Activated CD8-positive, alpha-beta memory T cell treated with anti-CD3 and anti-CD28 coated beads, Interleukin-2, amount 10 ng/mL, durations not matched to agents 7 days and 5 days (primary cell): ENCODE measurements around the gene LETM1. TPM values are rescaled to one million over a fixed set of nuclear protein-coding genes. Genes with fewer than 3 reads are reported as not detected.

Experiments
- ATAC-seq: fragments of 150-1000 bp; cut with Tn5 transposase; one replicate; pipeline ENCODE4 v1.10.0; 2021; ENCODE audit warnings: moderate library complexity
- CTCF ChIA-PET: fragments of 350-600 bp; sonication (Branson Sonifier 250); formaldehyde crosslinking; loops from one replicate; lab custom pipeline; 2021; ENCODE audit warnings: antibody characterized with exemption; lab: Charles Lee
- DNase-seq: peaks from one replicate; pipeline ENCODE4 v3.0.0-alpha.2; 2020
- H3K27ac Mint-ChIP-seq: one replicate; pipeline ENCODE4 v1.8.0; 2021; ENCODE audit warnings: mild to moderate bottlenecking, mixed read lengths
- H3K27me3 Mint-ChIP-seq: one replicate; pipeline ENCODE4 v1.8.0; 2021; ENCODE audit warnings: mixed read lengths
- H3K36me3 Mint-ChIP-seq: one replicate; pipeline ENCODE4 v1.8.0; 2021; ENCODE audit warnings: mild to moderate bottlenecking, mixed read lengths
- H3K4me1 Mint-ChIP-seq: one replicate; pipeline ENCODE4 v1.8.0; 2021; ENCODE audit warnings: mixed read lengths
- H3K4me3 Mint-ChIP-seq: one replicate; pipeline ENCODE4 v1.8.0; 2021; ENCODE audit warnings: mild to moderate bottlenecking, moderate library complexity, mixed read lengths
- H3K9me3 Mint-ChIP-seq: one replicate; pipeline ENCODE4 v1.8.0; 2022; ENCODE audit warnings: low read depth, mixed read lengths
- total RNA-seq, 2 experiments: library from RNA; stranded (reverse); gene quantifications; one replicate each; pipeline ENCODE4 v1.2.3, GENCODE V29; 2021

The LETM1 gene
- total RNA-seq, 2 experiments from 2014 or later, result 51.1 to 73.7 TPM

- no peak overlapping the region for H3K4me3 Mint-ChIP-seq
- H3K9me3 Mint-ChIP-seq, result no peaks in the 10 kb centered on the region
- no peaks in the 10 kb centered on the region for H3K36me3 Mint-ChIP-seq
- CTCF ChIA-PET, result no interaction called here
- ATAC-seq (no peak), DNase-seq (no peak)
- no peak overlapping the region for H3K27ac Mint-ChIP-seq
- H3K4me1 Mint-ChIP-seq, result no peaks in the 10 kb centered on the region
- no peaks in the 10 kb centered on the region for H3K27me3 Mint-ChIP-seq
Measured at GRCh38 chr4:1803523-1804423, 52.2 kb downstream of the LETM1 start.

GRCh38 chr4:1802720-1803522, 53.0 kb downstream of the LETM1 start:
- no peak overlapping the region for H3K4me3 Mint-ChIP-seq
- H3K4me1 Mint-ChIP-seq, result no peaks in the 10 kb centered on the region
- DNase-seq, result no peak
- no peaks in the 10 kb centered on the region for H3K27me3 Mint-ChIP-seq
- no peaks in the 10 kb centered on the region for H3K36me3 Mint-ChIP-seq
- ATAC-seq, result no peak
- CTCF ChIA-PET, result no interaction called here
- H3K9me3 Mint-ChIP-seq, result no peaks in the 10 kb centered on the region
- H3K27ac Mint-ChIP-seq, result no peak overlapping the region

GRCh38 chr4:1802151-1802715, 53.7 kb downstream of the LETM1 start:
- H3K4me3 Mint-ChIP-seq, result no peak overlapping the region
- no peaks in the 10 kb centered on the region for H3K27me3 Mint-ChIP-seq
- no peaks in the 10 kb centered on the region for H3K36me3 Mint-ChIP-seq
- ATAC-seq (no peak), DNase-seq (no peak)
- no peaks in the 10 kb centered on the region for H3K4me1 Mint-ChIP-seq
- CTCF ChIA-PET, result no interaction called here
- no peaks in the 10 kb centered on the region for H3K9me3 Mint-ChIP-seq
- no peak overlapping the region for H3K27ac Mint-ChIP-seq

- CTCF ChIA-PET, result interaction anchor here (0.9 kb wide), 1 partner anchor 53 kb away, joined by 3 read pairs; no protein-coding TSS in a partner anchor
- DNase-seq (no peak), ATAC-seq (no peak)
- Mint-ChIP-seq H3K36me3 (no peaks in the 10 kb centered on the region), H3K4me1 (no peaks in the 10 kb centered on the region), H3K4me3 (no peak overlapping the region), H3K27me3 (peaks cover 5% of the 10 kb centered on the region), H3K27ac (no peak overlapping the region), H3K9me3 (no peaks in the 10 kb centered on the region)
Measured at GRCh38 chr4:1801286-1801958, 54.5 kb downstream of the LETM1 start.

- Mint-ChIP-seq H3K4me3 (no peak overlapping the region), H3K9me3 (no peaks in the 10 kb centered on the region), H3K27ac (no peak overlapping the region), H3K4me1 (no peaks in the 10 kb centered on the region), H3K36me3 (no peaks in the 10 kb centered on the region), H3K27me3 (peaks cover 11% of the 10 kb centered on the region)
- CTCF ChIA-PET, result no interaction called here
- ATAC-seq, result no peak
- no peak for DNase-seq
Measured at GRCh38 chr4:1800805-1801204, 55.2 kb downstream of the LETM1 start.

- CTCF ChIA-PET, result interaction anchor here (1.4 kb wide), 1 partner anchor 51 kb away, joined by 3 read pairs; no protein-coding TSS in a partner anchor
- Mint-ChIP-seq H3K36me3 (no peaks in the 10 kb centered on the region), H3K4me1 (peaks cover 2% of the 10 kb centered on the region), H3K27ac (no peak overlapping the region), H3K27me3 (peaks cover 15% of the 10 kb centered on the region), H3K4me3 (no peak overlapping the region), H3K9me3 (no peaks in the 10 kb centered on the region)
- DNase-seq, result no peak
- no peak for ATAC-seq
Measured at GRCh38 chr4:1799387-1800375, 56.3 kb downstream of the LETM1 start.

GRCh38 chr4:1798580-1799386, 57.2 kb downstream of the LETM1 start:
- ATAC-seq (no peak), DNase-seq (no peak)
- CTCF ChIA-PET, result interaction anchor here (1.4 kb wide), 1 partner anchor 51 kb away, joined by 3 read pairs; no protein-coding TSS in a partner anchor
- peaks cover 2% of the 10 kb centered on the region for H3K4me1 Mint-ChIP-seq
- peaks cover 15% of the 10 kb centered on the region for H3K27me3 Mint-ChIP-seq
- no peak overlapping the region for H3K27ac Mint-ChIP-seq
- H3K36me3 Mint-ChIP-seq, result no peaks in the 10 kb centered on the region
- H3K4me3 Mint-ChIP-seq, result no peak overlapping the region
- H3K9me3 Mint-ChIP-seq, result no peaks in the 10 kb centered on the region

- CTCF ChIA-PET, result interaction anchor here (1.4 kb wide), 1 partner anchor 50 kb away, joined by 3 read pairs; no protein-coding TSS in a partner anchor
- Mint-ChIP-seq H3K27ac (no peak overlapping the region), H3K4me1 (peaks cover 2% of the 10 kb centered on the region), H3K4me3 (no peak overlapping the region), H3K9me3 (no peaks in the 10 kb centered on the region), H3K36me3 (no peaks in the 10 kb centered on the region), H3K27me3 (peaks cover 15% of the 10 kb centered on the region)
- ATAC-seq, result no peak
- DNase-seq, result no peak
Measured at GRCh38 chr4:1797861-1798579, 57.9 kb downstream of the LETM1 start.

- peaks cover 18% of the 10 kb centered on the region for H3K27me3 Mint-ChIP-seq
- no peak overlapping the region for H3K4me3 Mint-ChIP-seq
- ATAC-seq, result no peak
- H3K9me3 Mint-ChIP-seq, result no peaks in the 10 kb centered on the region
- peaks cover 2% of the 10 kb centered on the region for H3K4me1 Mint-ChIP-seq
- CTCF ChIA-PET, result no interaction called here
- no peak overlapping the region for H3K27ac Mint-ChIP-seq
- H3K36me3 Mint-ChIP-seq, result no peaks in the 10 kb centered on the region
- DNase-seq, result no peak
Measured at GRCh38 chr4:1797298-1797860, 58.6 kb downstream of the LETM1 start.

GRCh38 chr4:1796486-1797204, 59.3 kb downstream of the LETM1 start:
- H3K27ac Mint-ChIP-seq, result no peak overlapping the region
- DNase-seq, result no peak
- CTCF ChIA-PET, result interaction anchor here (1.0 kb wide), 1 partner anchor 14 kb away, joined by 3 read pairs; no protein-coding TSS in a partner anchor
- ATAC-seq, result no peak
- H3K4me3 Mint-ChIP-seq, result no peak overlapping the region
- peaks cover 2% of the 10 kb centered on the region for H3K4me1 Mint-ChIP-seq
- peaks cover 21% of the 10 kb centered on the region for H3K27me3 Mint-ChIP-seq
- no peaks in the 10 kb centered on the region for H3K9me3 Mint-ChIP-seq
- no peaks in the 10 kb centered on the region for H3K36me3 Mint-ChIP-seq
